K562 (cell line): ENCODE data around the gene SMCO3. TPM values are rescaled to one million over a fixed set of nuclear protein-coding genes. Genes with fewer than 3 reads are reported as not detected.

ENCODE experiments used
- ATAC-seq: fragments of 200-7000 bp; cut with Tn5 transposase; 3 replicates; pipeline ENCODE4 v1.9.1; 2020; ENCODE audit warnings: moderate library complexity
- BruUV-seq: library from RNA; stranded (reverse); fragments of 400-500 nt; replicated peaks from 2 replicates; lab custom pipeline; 2021; lab: Mats Ljungman, UMichigan
- CTCF ChIA-PET: fragments of 300-600 bp; formaldehyde crosslinking; extraction: SDS; loops from one replicate; lab custom pipeline; 2021; ENCODE audit warnings: low intra/inter-chr PET ratio; lab: Yijun Ruan, JAX
- POLR2A ChIA-PET: fragments of 300-600, 350-650 bp; sonication (Branson Sonifier 250); formaldehyde crosslinking; extraction: SDS; loops from one replicate; lab custom pipeline; 2021; ENCODE audit warnings: antibody characterized with exemption, inconsistent platforms; lab: Yijun Ruan, JAX
- DNase-seq, 4 experiments: peaks; one replicate each; pipeline versions ENCODE4 v3.0.0 to v3.0.0-alpha.2; 2011 to 2018; ENCODE audit warnings: low spot score in 3 of 4, mixed read lengths in 3 of 4; ENCODE audit errors: extremely low read depth in 1 of 4
- FAIRE-seq: peaks from 2 replicates; lab custom pipeline; 2011; peaks lifted over from hg19 to GRCh38; lab: Jason Lieb, UNC
- H2AFZ ChIP-seq: 2 replicates; pipeline ENCODE4 v1.6.0; 2011; ENCODE audit warnings: low read depth, low read length, control low read depth, inconsistent platforms
- H3K27ac ChIP-seq: fragments of 200-600 bp; 3 replicates; pipeline ENCODE4 v1.8.0; 2011; ENCODE audit warnings: low read depth, mild to moderate bottlenecking, control low read depth, inconsistent platforms, low read length, moderate library complexity, mixed read lengths; ENCODE audit errors: extremely low read depth
- H3K27me3 ChIP-seq, 2 experiments: fragments of 300-600 bp in 1 of 2; 2 replicates in 1 of 2; 3 replicates in 1 of 2; pipeline versions ENCODE4 v1.6.0 to v1.8.0; 2011; ENCODE audit warnings: inconsistent platforms in 2 of 2, low read length in 2 of 2, mild to moderate bottlenecking in 1 of 2, mixed read lengths in 1 of 2, moderate library complexity in 1 of 2; ENCODE audit not compliant: control insufficient read depth in 2 of 2, insufficient read depth in 2 of 2
- H3K36me3 ChIP-seq: fragments of 300-600 bp; 3 replicates; pipeline ENCODE4 v1.8.0; 2011; ENCODE audit warnings: mild to moderate bottlenecking, low read length, inconsistent platforms; ENCODE audit not compliant: control insufficient read depth, insufficient read depth
- H3K4me1 ChIP-seq, 2 experiments: fragments of 200-600 bp in 1 of 2; replicated peaks in 1 of 2; 2 replicates in 1 of 2; 3 replicates in 1 of 2; pipeline versions ENCODE4 v1.5.1 to v1.8.0; 2011; ENCODE audit warnings: inconsistent platforms in 2 of 2, low read length in 2 of 2, mild to moderate bottlenecking in 1 of 2, mixed read lengths in 1 of 2, moderate library complexity in 1 of 2; ENCODE audit not compliant: control insufficient read depth in 2 of 2, insufficient read depth in 2 of 2
- H3K4me2 ChIP-seq: 2 replicates; pipeline ENCODE4 v1.6.1; 2011; ENCODE audit warnings: low read length, control low read depth, inconsistent platforms, mixed read lengths; ENCODE audit not compliant: insufficient read depth
- H3K4me3 ChIP-seq: fragments of 200-600 bp; sonication (generic), shearing (Covaris generic); 2 replicates; pipeline ENCODE4 v1.5.1; 2016; ENCODE audit warnings: control low read depth, inconsistent platforms
- H3K79me2 ChIP-seq: fragments of 200-600 bp; 3 replicates; pipeline ENCODE4 v1.8.0; 2011; ENCODE audit warnings: low read length, inconsistent platforms; ENCODE audit not compliant: control insufficient read depth, insufficient read depth
- H3K9ac ChIP-seq, 2 experiments: 2 replicates each; pipeline versions ENCODE4 v1.6.0 to v1.6.1; 2011; ENCODE audit warnings: low read depth in 2 of 2, low read length in 2 of 2, control low read depth in 1 of 2, inconsistent platforms in 1 of 2, mild to moderate bottlenecking in 1 of 2, mixed read lengths in 1 of 2; ENCODE audit not compliant: insufficient read depth in 1 of 2
- H3K9me1 ChIP-seq: one replicate; pipeline ENCODE4 v1.6.0; 2011; ENCODE audit warnings: inconsistent platforms, mild to moderate bottlenecking, low read length, moderate library complexity; ENCODE audit not compliant: control insufficient read depth, insufficient read depth
- H3K9me3 ChIP-seq: replicated peaks from 2 replicates; pipeline ENCODE4 v1.5.1; 2011; ENCODE audit warnings: low read depth, low read length, inconsistent platforms; ENCODE audit not compliant: control insufficient read depth, insufficient read depth
- H4K20me1 ChIP-seq: replicated peaks from 2 replicates; pipeline ENCODE4 v1.6.1; 2011; ENCODE audit warnings: low read length, inconsistent platforms, mixed read lengths; ENCODE audit not compliant: control insufficient read depth, insufficient read depth
- HNRNPLL ChIP-seq: fragments of 200-400 bp; formaldehyde crosslinking; IDR thresholded peaks from 2 replicates; pipeline ENCODE4 v1.6.1; 2017; ENCODE audit warnings: low read length, low read depth, mild to moderate bottlenecking; ENCODE audit not compliant: poor library complexity, severe bottlenecking
- MAFK ChIP-seq: IDR thresholded peaks from 2 replicates; pipeline ENCODE4 v1.6.1; 2011; ENCODE audit warnings: low read length, improper control_type of control experiment
- RBM25 ChIP-seq: fragments of 200-400 bp; formaldehyde crosslinking; IDR thresholded peaks from 2 replicates; pipeline ENCODE4 v1.6.1; 2018; ENCODE audit warnings: low read length, low read depth, moderate library complexity; ENCODE audit not compliant: severe bottlenecking
- SMAD3 ChIP-seq: fragments of 450-650 bp; formaldehyde crosslinking; conservative IDR thresholded peaks from 2 replicates; pipeline ENCODE4 v1.4.0; 2020; ENCODE audit warnings: mild to moderate bottlenecking
- SMARCE1 ChIP-seq: fragments of 450-650 bp; IDR thresholded peaks from 2 replicates; pipeline ENCODE4 v1.7.1; 2016; ENCODE audit warnings: mild to moderate bottlenecking
- ZKSCAN3 ChIP-seq: fragments of 250-450 bp; sonication (Bioruptor Pico); IDR thresholded peaks from 2 replicates; pipeline ENCODE4 v1.4.0; 2020
- ZNF217 ChIP-seq: sonication (generic); formaldehyde crosslinking; IDR thresholded peaks from 2 replicates; pipeline ENCODE4 v1.8.0; 2022; ENCODE audit warnings: mild to moderate bottlenecking, missing genetic modification reagents
- in situ Hi-C: fragments of 300-500 bp; cut with MboI; formaldehyde crosslinking; loops from 4 replicates; pipeline ENCODE4 v1.15.0; 2018; ENCODE audit warnings: inconsistent platforms, mixed read lengths
- intact Hi-C: fragments of 100-400 bp; cut with micrococcal nuclease; formaldehyde crosslinking; loops from 2 replicates; pipeline ENCODE4 v1.14.2; 2022
- polyA plus RNA-seq, 8 experiments: library from polyadenylated mRNA; depleted of rRNA in 4 of 8; stranded (reverse) in 5 of 8; unstranded in 3 of 8; fragments of >200 nt; fragmentation: Nextera tagmentation in 2 of 8; fragmentation: Illumina TruSeq in 1 of 8; extraction: Ambion mirVana in 2 of 8; extraction: Trizol in 1 of 8; gene quantifications; 2 replicates each; pipeline versions ENCODE4 v1.2.1 to v1.2.3, GENCODE V29; 2011 to 2014; ENCODE audit warnings: inconsistent platforms in 1 of 8, missing spikeins in 1 of 8
- total RNA-seq, 7 experiments: library from RNA; depleted of rRNA in 6 of 7; stranded (reverse); fragments of >200 nt in 6 of 7; fragmentation: Illumina TruSeq in 2 of 7; extraction: Trizol in 2 of 7; gene quantifications; 2 replicates each; pipeline versions ENCODE4 v1.2.1 to v1.2.3, GENCODE V29; 2011 to 2021; ENCODE audit warnings: low replicate concordance in 1 of 7

SMCO3 gene
- total and polyA plus RNA-seq, 9 of the 15 experiments (the other 6 are each of a cell fraction or from before 2014, with no cell fraction given): 0.10 to 0.14 TPM; not detected in 7

DNA sequence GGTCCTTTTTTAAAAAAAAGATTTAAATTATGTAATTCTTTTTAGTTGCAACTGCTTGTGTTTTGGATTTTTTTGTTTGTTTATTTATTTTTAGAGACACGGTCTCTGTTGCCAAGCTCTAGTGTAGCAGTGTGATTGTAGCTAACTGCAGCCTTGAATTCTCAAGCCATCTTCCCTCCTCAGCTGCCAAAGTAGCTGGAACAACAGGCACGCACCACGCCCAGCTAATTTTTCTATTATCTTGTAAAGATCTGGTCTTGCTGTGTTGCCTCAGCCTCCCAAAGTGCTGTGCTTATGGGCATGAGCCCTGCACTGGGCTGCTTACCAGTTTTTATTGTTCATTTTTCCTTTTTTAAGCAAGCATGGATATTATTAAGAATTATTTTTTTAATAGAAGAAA, 40.0 kb upstream of the SMCO3 start (continued):
- no peak for TF ChIP-seq SMAD3 (CRISPR knock-in tag)
- no peak for TF ChIP-seq ZNF217 (CRISPR knock-in tag)
- no peak for TF ChIP-seq SMARCE1
- TF ChIP-seq RBM25: no peak

DNA sequence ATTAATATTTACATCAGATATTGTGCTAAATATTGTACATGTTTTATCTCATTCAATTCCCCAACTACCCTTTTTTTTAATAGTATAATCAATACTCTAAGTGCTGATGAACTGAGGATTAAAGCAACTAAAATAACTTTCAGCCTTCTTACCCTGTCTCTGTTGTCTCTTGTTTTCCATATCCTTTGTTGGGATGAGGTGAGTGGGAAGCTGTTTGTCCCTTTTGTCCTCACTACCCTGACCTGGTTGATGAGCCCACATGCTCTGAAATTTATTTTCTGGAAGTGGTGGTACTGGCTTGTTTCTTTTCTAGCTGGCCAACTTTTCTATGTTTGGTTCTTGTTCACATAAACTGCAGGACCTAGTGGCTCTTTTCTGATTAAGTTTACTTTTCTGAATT, 38.9 kb upstream of the SMCO3 start:
- Histone ChIP-seq H3K4me3 (no peak overlapping the region), H3K9me1 (no peaks in the 10 kb centered on the region), H3K79me2 (no peaks in the 10 kb centered on the region), H3K4me1 (no peaks in the 10 kb centered on the region), H3K27ac (no peak overlapping the region), H3K27me3 (no peaks in the 10 kb centered on the region), H4K20me1 (no peaks in the 10 kb centered on the region), H3K4me2 (no peak overlapping the region), H3K36me3 (no peaks in the 10 kb centered on the region), H3K9me3 (no peaks in the 10 kb centered on the region), H2AFZ (no peak overlapping the region), H3K9ac (no peak overlapping the region)
- DNase-seq (no peak), ATAC-seq (no peak), FAIRE-seq (no peak)
- in situ Hi-C loops: no loop called here
- intact Hi-C loops: no loop called here
- ChIA-PET POLR2A (no interaction called here), CTCF (no interaction called here)
- no TSS peak for BruUV-seq
- no peak for TF ChIP-seq ZKSCAN3 (CRISPR knock-in tag)
- no peak for TF ChIP-seq MAFK
- no peak for TF ChIP-seq HNRNPLL
